ENCODE results near the gene COL23A1.

GRCh38 chr5:178377583-178378270, 212.5 kb downstream of the COL23A1 start:
- TF ChIP-seq CTCF (IDR thresholded peaks at IDR 0.05) (no peak), POLR2A (IDR thresholded peaks at IDR 0.05) (no peak), EP300 (IDR thresholded peaks at IDR 0.05) (no peak)

Measured in tibial nerve (tissue), 4 donors.